Endothelial cell of umbilical vein (primary cell): ENCODE measurements around the gene IBTK. TPM values are rescaled to one million over a fixed set of nuclear protein-coding genes. Genes with fewer than 3 reads are reported as not detected.

Source experiments
- BruUV-seq: library from RNA; stranded (reverse); fragments of 400-500 nt; replicated peaks from 2 replicates; lab custom pipeline; 2021; lab: Mats Ljungman, UMichigan
- CTCF ChIA-PET: fragments of 300-600, 350-600 bp; sonication (Branson Sonifier 250); formaldehyde crosslinking; loops from one replicate; lab custom pipeline; 2021; ENCODE audit warnings: antibody characterized with exemption, inconsistent platforms; lab: Charles Lee
- POLR2A ChIA-PET: fragments of 300-600, 350-600 bp; sonication (Branson Sonifier 250); formaldehyde crosslinking; loops from one replicate; lab custom pipeline; 2021; ENCODE audit warnings: antibody characterized with exemption, inconsistent platforms; lab: Charles Lee
- DNase-seq: peaks from one replicate; pipeline ENCODE4 v3.0.0-alpha.2; 2011; ENCODE audit warnings: low read depth, low spot score
- FAIRE-seq: peaks from 2 replicates; lab custom pipeline; 2011; peaks lifted over from hg19 to GRCh38; lab: Jason Lieb, UNC
- H2AFZ ChIP-seq: 2 replicates; pipeline ENCODE4 v1.6.0; 2012; ENCODE audit warnings: low read depth, low read length, control low read depth, inconsistent platforms
- H3K27ac ChIP-seq: 2 replicates; pipeline ENCODE4 v1.5.1; 2011; ENCODE audit warnings: low read depth, mild to moderate bottlenecking, control low read depth, low read length, moderate library complexity; ENCODE audit not compliant: insufficient read depth
- H3K27me3 ChIP-seq, 2 experiments: 2 replicates each; pipeline versions ENCODE4 v1.6.0 to v1.6.1; 2011; ENCODE audit warnings: low read length in 2 of 2, mixed read lengths in 1 of 2; ENCODE audit not compliant: control insufficient read depth in 2 of 2, insufficient read depth in 2 of 2
- H3K36me3 ChIP-seq, 2 experiments: 2 replicates in 1 of 2; 3 replicates in 1 of 2; pipeline ENCODE4 v1.5.1; 2011; ENCODE audit warnings: low read length in 2 of 2, mild to moderate bottlenecking in 1 of 2, moderate library complexity in 1 of 2; ENCODE audit not compliant: control insufficient read depth in 2 of 2, insufficient read depth in 2 of 2; ENCODE audit errors: extremely low read depth in 1 of 2
- H3K4me1 ChIP-seq: 3 replicates; pipeline ENCODE4 v1.5.1; 2011; ENCODE audit warnings: mild to moderate bottlenecking, low read length; ENCODE audit not compliant: control insufficient read depth, insufficient read depth; ENCODE audit errors: extremely low read depth
- H3K4me2 ChIP-seq: 2 replicates; pipeline ENCODE4 v1.6.1; 2011; ENCODE audit warnings: low read length, control low read depth, mixed read lengths; ENCODE audit not compliant: insufficient read depth
- H3K4me3 ChIP-seq, 3 experiments: fragments of 200-600 bp in 1 of 3; sonication (generic), shearing (Covaris generic) in 1 of 3; replicated peaks in 1 of 3; 2 replicates each; pipeline ENCODE4 v1.5.1; 2011 to 2016; ENCODE audit warnings: control low read depth in 3 of 3, low read length in 3 of 3, mild to moderate bottlenecking in 2 of 3, inconsistent platforms in 1 of 3, low read depth in 1 of 3, moderate library complexity in 1 of 3; ENCODE audit not compliant: insufficient read depth in 1 of 3
- H3K79me2 ChIP-seq: 2 replicates; pipeline ENCODE4 v1.6.0; 2012; ENCODE audit warnings: low read length, inconsistent platforms; ENCODE audit not compliant: control insufficient read depth, insufficient read depth
- H3K9ac ChIP-seq: replicated peaks from 2 replicates; pipeline ENCODE3; 2011; ENCODE audit warnings: low read length, control low read depth; ENCODE audit not compliant: insufficient read depth; ENCODE audit errors: extremely low read depth
- H3K9me1 ChIP-seq: replicated peaks from 3 replicates; pipeline ENCODE4 v1.6.0; 2011; ENCODE audit warnings: mild to moderate bottlenecking, low read length; ENCODE audit not compliant: control insufficient read depth, insufficient read depth; ENCODE audit errors: extremely low read depth
- H3K9me3 ChIP-seq: replicated peaks from 2 replicates; pipeline ENCODE4 v1.5.1; 2012; ENCODE audit warnings: low read length, inconsistent platforms; ENCODE audit not compliant: control insufficient read depth, insufficient read depth
- H4K20me1 ChIP-seq: replicated peaks from 2 replicates; pipeline ENCODE3; 2011; ENCODE audit warnings: mild to moderate bottlenecking, low read length; ENCODE audit not compliant: control insufficient read depth, insufficient read depth; ENCODE audit errors: extremely low read depth
- CTCF ChIP-seq, 2 donors: IDR thresholded peaks; 1 replicate in 1 of 2; 2 replicates in 1 of 2; pipeline ENCODE4 v1.5.1; 2011; ENCODE audit warnings: low read length in 2 of 2, mild to moderate bottlenecking in 2 of 2, moderate library complexity in 2 of 2, control low read depth in 1 of 2, inconsistent platforms in 1 of 2, low read depth in 1 of 2; ENCODE audit not compliant: insufficient read depth in 1 of 2; ENCODE audit errors: extremely low read depth in 1 of 2
- EZH2 ChIP-seq: IDR thresholded peaks from 2 replicates; pipeline ENCODE4 v1.6.1; 2012; ENCODE audit warnings: borderline replicate concordance, low read depth, mild to moderate bottlenecking, moderate library complexity, low read length, inconsistent platforms; ENCODE audit not compliant: severe bottlenecking
- FOS ChIP-seq: IDR thresholded peaks from 2 replicates; pipeline ENCODE4 v1.6.1; 2011; ENCODE audit warnings: mild to moderate bottlenecking, low read length, moderate library complexity, borderline replicate concordance; ENCODE audit not compliant: insufficient read depth
- GATA2 ChIP-seq: IDR thresholded peaks from 2 replicates; pipeline ENCODE4 v1.7.0; 2011; ENCODE audit warnings: low read depth, mild to moderate bottlenecking, moderate library complexity, mixed read lengths, low read length; ENCODE audit not compliant: insufficient read length, insufficient read depth
- JUN ChIP-seq: IDR thresholded peaks from 2 replicates; pipeline ENCODE4 v1.6.1; 2011; ENCODE audit warnings: borderline replicate concordance, low read depth; ENCODE audit not compliant: insufficient read length, insufficient read depth
- MAX ChIP-seq: IDR thresholded peaks from 2 replicates; pipeline ENCODE4 v1.6.1; 2011; ENCODE audit not compliant: insufficient read depth, insufficient read length
- MYC ChIP-seq: IDR thresholded peaks from one replicate; pipeline ENCODE4 v1.6.1; 2011; ENCODE audit warnings: mild to moderate bottlenecking, low read depth, low read length
- POLR2A ChIP-seq: IDR thresholded peaks from 2 replicates; pipeline ENCODE4 v1.6.1; 2012; ENCODE audit warnings: low read depth, mild to moderate bottlenecking, control low read depth, low read length
- POLR2AphosphoS5 ChIP-seq: IDR thresholded peaks from 2 replicates; pipeline ENCODE4 v1.6.1; 2012; ENCODE audit warnings: low read depth, mild to moderate bottlenecking, control low read depth, low read length, moderate library complexity; ENCODE audit not compliant: insufficient read depth
- dilution Hi-C: fragments of 300-500 bp; cut with MboI; formaldehyde crosslinking; loops from one replicate; pipeline ENCODE4 v1.15.0; 2019; ENCODE audit warnings: low sequenced_read_pairs; ENCODE audit not compliant: extremely low pct_ligation_motif_present
- intact Hi-C: fragments of 100-400 bp; cut with micrococcal nuclease; formaldehyde crosslinking; loops from one replicate; pipeline ENCODE4 v1.10.0; 2022
- polyA plus RNA-seq, 4 experiments: library from polyadenylated mRNA; depleted of rRNA in 3 of 4; stranded (reverse) in 3 of 4; unstranded in 1 of 4; fragments of >200 nt; gene quantifications; 2 replicates each; pipeline versions ENCODE4 v1.2.1 to v1.2.3, GENCODE V29; 2011 to 2012; ENCODE audit warnings: missing spikeins in 1 of 4
- total RNA-seq: library from RNA; stranded (reverse); gene quantifications from 2 replicates; pipeline ENCODE4 v1.2.3, GENCODE V29; 2021

The IBTK gene
- total and polyA plus RNA-seq, 2 donors (not counting 3 experiments of a cell fraction or from before 2014, with no cell fraction given) = 6.7 to 30.5 TPM

GRCh38 chr6:82249381-82250253, 2.1 kb upstream of the IBTK start:
- BruUV-seq = no TSS peak
- Histone ChIP-seq H3K4me1 (peaks cover 20% of the 10 kb centered on the region), H3K27ac (no peak overlapping the region), H2AFZ (no peak overlapping the region), H3K9me1 (no peaks in the 10 kb centered on the region), H3K36me3 (no peaks in the 10 kb centered on the region), H3K27me3 (no peaks in the 10 kb centered on the region), H3K79me2 (peaks cover 29% of the 10 kb centered on the region), H3K9ac (no peak overlapping the region), H3K4me3 (no peak overlapping the region), H3K4me2 (no peak overlapping the region), H3K9me3 (no peaks in the 10 kb centered on the region), H4K20me1 (no peaks in the 10 kb centered on the region)
- DNase-seq (no peak), FAIRE-seq (no peak)
- dilution Hi-C loops (no loop called here), intact Hi-C loops (loop anchor here (5.0 to 10.0 kb wide), 4 partner anchors 113 to 1263 kb away; partner anchors contain the start of genes ME1, PGM3, PRSS35 and RWDD2A)
- ChIA-PET POLR2A (no interaction called here), CTCF (interaction anchor here (0.7 to 4.1 kb wide), 7 partner anchors 11 to 817 kb away, joined by 3 to 38 read pairs (median 4); partner anchors contain the start of genes DOP1A and UBE3D)
- no peak for TF ChIP-seq JUN
- TF ChIP-seq MAX = no peak
- TF ChIP-seq FOS = no peak
- TF ChIP-seq POLR2A = no peak
- TF ChIP-seq MYC = no peak
- TF ChIP-seq EZH2 = no peak
- no peak for TF ChIP-seq CTCF (IDR thresholded peaks at IDR 0.05; ENCODE audit: extremely low read depth in 1 of 2, insufficient read depth in 1 of 2, low read depth in 1 of 2, low read length in 2 of 2)
- TF ChIP-seq POLR2AphosphoS5 = no peak
- no peak for TF ChIP-seq GATA2
